H1 (cell line): ENCODE data around the gene GPC3. TPM values are rescaled to one million over a fixed set of nuclear protein-coding genes. Genes with fewer than 3 reads are reported as not detected.
A peak's percentile ranks its signal among the peaks of the same experiment; 100 is the strongest.

Experiments
- CTCF ChIA-PET: fragments of 300-600 bp; sonication (Branson Sonifier 250); formaldehyde crosslinking; loops from one replicate; lab custom pipeline; 2021; ENCODE audit not compliant: partially characterized antibody; lab: Charles Lee
- POLR2A ChIA-PET: fragments of 300-600 bp; sonication (Branson Sonifier 250); formaldehyde crosslinking; loops from one replicate; lab custom pipeline; 2021; ENCODE audit warnings: inconsistent platforms; ENCODE audit not compliant: partially characterized antibody; lab: Charles Lee
- DNase-seq, 2 experiments: peaks; one replicate each; pipeline versions ENCODE4 v3.0.0 to v3.0.0-alpha.2; 2010 to 2022; ENCODE audit warnings: low spot score in 2 of 2, low read depth in 1 of 2, mixed read lengths in 1 of 2
- FAIRE-seq: peaks from 2 replicates; lab custom pipeline; 2011; peaks lifted over from hg19 to GRCh38; lab: Jason Lieb, UNC
- H2AFZ ChIP-seq: 2 replicates; pipeline ENCODE4 v1.8.1; 2012; ENCODE audit warnings: low read length, inconsistent platforms
- H2AK5ac ChIP-seq: 2 replicates; pipeline ENCODE4 v1.6.1; 2013; ENCODE audit warnings: low read depth, low read length
- H2BK120ac ChIP-seq: replicated peaks from 2 replicates; pipeline ENCODE3; 2013; ENCODE audit warnings: low read depth, low read length, inconsistent platforms
- H2BK12ac ChIP-seq: 2 replicates; pipeline ENCODE4 v1.6.1; 2013; ENCODE audit warnings: low read depth, low read length
- H2BK15ac ChIP-seq: 2 replicates; pipeline ENCODE4 v1.6.1; 2013; ENCODE audit warnings: low read length
- H2BK20ac ChIP-seq: 2 replicates; pipeline ENCODE4 v1.6.1; 2013; ENCODE audit warnings: low read length
- H2BK5ac ChIP-seq: 2 replicates; pipeline ENCODE4 v1.6.1; 2013; ENCODE audit warnings: low read depth, low read length
- H3K14ac ChIP-seq: 2 replicates; pipeline ENCODE4 v1.6.1; 2013; ENCODE audit warnings: inconsistent platforms; ENCODE audit not compliant: insufficient read length
- H3K18ac ChIP-seq: 2 replicates; pipeline ENCODE4 v1.6.1; 2013; ENCODE audit warnings: low read length; ENCODE audit errors: extremely low read depth
- H3K23ac ChIP-seq: 2 replicates; pipeline ENCODE4 v1.6.1; 2013; ENCODE audit warnings: inconsistent platforms; ENCODE audit not compliant: insufficient read length
- H3K23me2 ChIP-seq: 2 replicates; pipeline ENCODE4 v1.6.1; 2013; ENCODE audit warnings: low read depth, low read length
- H3K27ac ChIP-seq: 2 replicates; pipeline ENCODE4 v1.6.1; 2011; ENCODE audit warnings: low read depth, low read length, inconsistent platforms
- H3K27me3 ChIP-seq, 4 experiments: replicated peaks in 1 of 4; 1 replicate in 1 of 4; 2 replicates in 3 of 4; pipeline versions ENCODE4 v1.6.1 to v1.8.1; 2011 to 2013; ENCODE audit warnings: low read length in 3 of 4, mild to moderate bottlenecking in 3 of 4, inconsistent platforms in 2 of 4, mixed read lengths in 2 of 4, moderate library complexity in 1 of 4; ENCODE audit not compliant: control insufficient read depth in 3 of 4, insufficient read depth in 3 of 4; ENCODE audit errors: extremely low read depth in 1 of 4
- H3K36me3 ChIP-seq, 4 experiments: 2 replicates each; pipeline versions ENCODE4 v1.6.1 to v1.8.1; 2011 to 2013; ENCODE audit warnings: mild to moderate bottlenecking in 4 of 4, low read length in 3 of 4, moderate library complexity in 2 of 4, control low read depth in 1 of 4, inconsistent platforms in 1 of 4; ENCODE audit not compliant: insufficient read depth in 4 of 4, control insufficient read depth in 2 of 4
- H3K4ac ChIP-seq: replicated peaks from 2 replicates; pipeline ENCODE3; 2013; ENCODE audit warnings: low read length, low read depth, mixed read lengths, inconsistent platforms; ENCODE audit not compliant: insufficient read length
- H3K4me1 ChIP-seq, 4 experiments: replicated peaks in 1 of 4; 1 replicate in 1 of 4; 2 replicates in 3 of 4; pipeline versions ENCODE4 v1.6.1 to v1.8.1; 2011 to 2013; ENCODE audit warnings: low read length in 3 of 4, inconsistent platforms in 2 of 4, mixed read lengths in 1 of 4; ENCODE audit not compliant: insufficient read depth in 4 of 4, control insufficient read depth in 3 of 4
- H3K4me2 ChIP-seq, 2 experiments: 2 replicates each; pipeline versions ENCODE4 v1.6.1 to v1.8.1; 2011 to 2013; ENCODE audit warnings: low read depth in 2 of 2, low read length in 2 of 2, control low read depth in 1 of 2, inconsistent platforms in 1 of 2, mild to moderate bottlenecking in 1 of 2; ENCODE audit not compliant: insufficient read depth in 1 of 2
- H3K4me3 ChIP-seq, 4 experiments: fragments of 200-600, 300-600 bp in 1 of 4; sonication (generic), shearing (Covaris generic), sonication (Bioruptor Twin) in 1 of 4; 2 replicates each; pipeline versions ENCODE4 v1.5.1 to v1.8.1; 2011 to 2016; ENCODE audit warnings: low read length in 4 of 4, low read depth in 3 of 4, control low read depth in 2 of 4, inconsistent platforms in 2 of 4, mild to moderate bottlenecking in 2 of 4, mixed read lengths in 1 of 4, moderate library complexity in 1 of 4; ENCODE audit not compliant: insufficient read depth in 2 of 4; ENCODE audit errors: extremely low read depth in 1 of 4
- H3K56ac ChIP-seq: replicated peaks from 2 replicates; pipeline ENCODE3; 2013; ENCODE audit warnings: low read depth, mild to moderate bottlenecking, mixed read lengths, low read length, inconsistent platforms; ENCODE audit not compliant: insufficient read length
- H3K79me1 ChIP-seq: 2 replicates; pipeline ENCODE4 v1.6.1; 2013; ENCODE audit warnings: low read depth, low read length, control low read depth
- H3K79me2 ChIP-seq, 2 experiments: 2 replicates each; pipeline versions ENCODE4 v1.6.1 to v1.8.1; 2012 to 2013; ENCODE audit warnings: low read length in 2 of 2, mild to moderate bottlenecking in 2 of 2, inconsistent platforms in 1 of 2; ENCODE audit not compliant: insufficient read depth in 2 of 2, control insufficient read depth in 1 of 2
- H3K9ac ChIP-seq, 4 experiments: replicated peaks in 1 of 4; 1 replicate in 1 of 4; 2 replicates in 3 of 4; pipeline versions ENCODE4 v1.6.1 to v1.8.1; 2011 to 2013; ENCODE audit warnings: low read depth in 3 of 4, low read length in 3 of 4, control low read depth in 2 of 4, mild to moderate bottlenecking in 2 of 4, moderate library complexity in 2 of 4, inconsistent platforms in 1 of 4; ENCODE audit errors: extremely low read depth in 1 of 4
- H3K9me3 ChIP-seq, 2 experiments: 2 replicates each; pipeline versions ENCODE4 v1.6.1 to v1.8.1; 2012 to 2013; ENCODE audit warnings: mild to moderate bottlenecking in 2 of 2, moderate library complexity in 2 of 2, control low read depth in 1 of 2, inconsistent platforms in 1 of 2, low read depth in 1 of 2, low read length in 1 of 2, mixed read lengths in 1 of 2; ENCODE audit not compliant: insufficient read depth in 2 of 2
- H4K20me1 ChIP-seq, 2 experiments: replicated peaks in 1 of 2; 2 replicates each; pipeline versions ENCODE3 to v1.8.1; 2011 to 2013; ENCODE audit warnings: inconsistent platforms in 2 of 2, low read length in 2 of 2, mild to moderate bottlenecking in 1 of 2; ENCODE audit not compliant: insufficient read depth in 2 of 2, control insufficient read depth in 1 of 2
- H4K5ac ChIP-seq: 2 replicates; pipeline ENCODE4 v1.6.1; 2013; ENCODE audit warnings: low read length, low read depth, mixed read lengths, inconsistent platforms; ENCODE audit not compliant: insufficient read length
- H4K8ac ChIP-seq: 2 replicates; pipeline ENCODE4 v1.8.0; 2013; ENCODE audit warnings: mild to moderate bottlenecking, moderate library complexity, low read length, inconsistent platforms; ENCODE audit not compliant: insufficient read depth; ENCODE audit errors: extremely low read depth
- H4K91ac ChIP-seq: replicated peaks from 2 replicates; pipeline ENCODE3; 2013; ENCODE audit warnings: low read length, mixed read lengths, inconsistent platforms; ENCODE audit not compliant: insufficient read length
- CBX5 ChIP-seq: fragments of 300-800, 300-1000 bp; sonication (generic); IDR thresholded peaks from 2 replicates; pipeline ENCODE4 v1.7.1; 2016; ENCODE audit warnings: antibody characterized with exemption, low read length, low read depth
- NANOG ChIP-seq: IDR thresholded peaks from 2 replicates; pipeline ENCODE4 v1.6.1; 2011; ENCODE audit warnings: low read length, low read depth, mild to moderate bottlenecking, inconsistent platforms; ENCODE audit not compliant: insufficient read depth, poor library complexity, severe bottlenecking
- POLR2AphosphoS5 ChIP-seq: IDR thresholded peaks from 2 replicates; pipeline ENCODE4 v1.6.1; 2011; ENCODE audit warnings: low read depth, low read length
- SIRT6 ChIP-seq: IDR thresholded peaks from one replicate; pipeline ENCODE4 v1.7.1; 2012; ENCODE audit warnings: low read length, inconsistent platforms
- WGBS, 2 experiments: shearing (Covaris generic) in 1 of 2; methylation state at CpG; one replicate each; pipeline versions ENCODE4 v1.1.6 to v1.1.7; 2013 to 2015; ENCODE audit warnings: low lambda C conversion rate in 2 of 2, mixed read lengths in 2 of 2, inconsistent platforms in 1 of 2, low coverage in 1 of 2, missing lambda C conversion rate in 1 of 2; ENCODE audit not compliant: insufficient replicate concordance in 2 of 2, insufficient coverage in 1 of 2, insufficient read length in 1 of 2; ENCODE audit errors: extremely low coverage in 1 of 2, missing lambda C conversion rate in 1 of 2; 5-methylcytosine and 5-hydroxymethylcytosine counted together
- polyA plus RNA-seq, 7 experiments: library from polyadenylated mRNA; depleted of rRNA in 3 of 7; stranded (reverse) in 5 of 7; unstranded in 2 of 7; fragments of >200 nt in 5 of 7; fragments of 200-250 nt in 2 of 7; gene quantifications; 1 replicate in 5 of 7; 2 replicates in 1 of 7; 4 replicates in 1 of 7; pipeline versions ENCODE4 v1.2.1 to v1.2.3, GENCODE V29; 2011 to 2013; ENCODE audit warnings: missing spikeins in 2 of 7, mixed read lengths in 2 of 7
- total RNA-seq: library from RNA; stranded (reverse); fragmentation: NEBNext Ultra II Directional; extraction: Animal tissue kit (Norgen Biotek cat#: 25700); gene quantifications from 2 replicates; pipeline ENCODE4 v1.2.1, GENCODE V29; 2021
- TF ChIP-seq, protein P1 (sequence below): IDR thresholded peaks from 2 replicates; pipeline ENCODE4 v1.6.1; 2012; ENCODE audit warnings: inconsistent platforms

The GPC3 gene
- total and polyA plus RNA-seq, 2 of the 8 experiments (the other 6 are each of a cell fraction or from before 2014, with no cell fraction given), result 64.8 to 71.9 TPM

GRCh38 chrX:133789829-133790228, 195.6 kb downstream of the GPC3 start:
- POLR2A ChIA-PET, result no interaction called here
- H3K23me2 ChIP-seq, result no peaks in the 10 kb centered on the region
- H2BK120ac ChIP-seq, result no peak overlapping the region
- H3K56ac ChIP-seq, result no peak overlapping the region
- no peak overlapping the region; the same call in 1 of the 2 replicates for H3K18ac ChIP-seq
- no peak overlapping the region for H3K4ac ChIP-seq
- FAIRE-seq, result peak; percentile 13
- no peaks in the 10 kb centered on the region for H3K9me3 ChIP-seq
- no peak overlapping the region for H3K4me2 ChIP-seq
- no peak overlapping the region for H2AFZ ChIP-seq
- no peak overlapping the region for H2BK5ac ChIP-seq
- H4K5ac ChIP-seq, result no peak overlapping the region
- DNase-seq, result no peak
- H2BK20ac ChIP-seq, result no peak overlapping the region
- H3K9ac ChIP-seq, result no peak overlapping the region
- H3K27ac ChIP-seq, result no peak overlapping the region
- H2BK12ac ChIP-seq, result no peak overlapping the region
- H2AK5ac ChIP-seq, result no peak overlapping the region
- WGBS, 2 experiments, result 87% methylated on average over 3 of the region's 3 CpGs; no CpG with 5 or more reads in 1 of the 2 experiments
- no peaks in the 10 kb centered on the region for H3K79me2 ChIP-seq
- H2BK15ac ChIP-seq, result no peak overlapping the region
- no peak overlapping the region for H3K14ac ChIP-seq
- CTCF ChIA-PET, result interaction anchor here (0.9 to 1.1 kb wide), 2 partner anchors 9 to 49 kb away, joined by 4 to 5 read pairs; no protein-coding TSS in a partner anchor
- no peaks in the 10 kb centered on the region for H4K20me1 ChIP-seq
- H3K4me1 ChIP-seq, result peaks cover 0 to 2% (median 0%) of the 10 kb centered on the region in 4 experiments; a peak in 3 of 7 replicates
- no peaks in the 10 kb centered on the region for H3K79me1 ChIP-seq
- H4K8ac ChIP-seq, result no peak overlapping the region
- no peaks in the 10 kb centered on the region for H3K27me3 ChIP-seq
- no peak overlapping the region for H3K23ac ChIP-seq
- H3K4me3 ChIP-seq, result no peak overlapping the region
- no peaks in the 10 kb centered on the region for H3K36me3 ChIP-seq
- H4K91ac ChIP-seq, result no peak overlapping the region
- TF ChIP-seq NANOG (no peak), SIRT6 (no peak), POLR2AphosphoS5 (no peak), CBX5 (no peak)
- TF ChIP-seq, protein P1, sequence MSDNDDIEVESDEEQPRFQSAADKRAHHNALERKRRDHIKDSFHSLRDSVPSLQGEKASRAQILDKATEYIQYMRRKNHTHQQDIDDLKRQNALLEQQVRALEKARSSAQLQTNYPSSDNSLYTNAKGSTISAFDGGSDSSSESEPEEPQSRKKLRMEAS, result no peak
